Measurements from ENCODE around the gene TRMT13. TPM values are rescaled to one million over a fixed set of nuclear protein-coding genes. Genes with fewer than 3 reads are reported as not detected.
A peak's percentile ranks its signal among the peaks of the same experiment; 100 is the strongest.

TRMT13 gene
- total and polyA plus RNA-seq, 9 of the 15 experiments (the other 6 are each of a cell fraction or from before 2014, with no cell fraction given) = 18.7 to 33.0 (median 28.9) TPM

- no peak for TF ChIP-seq CHD2 (IDR thresholded peaks at IDR 0.05; ENCODE audit: low read depth, low read length)
- TF ChIP-seq ZNF57 (CRISPR knock-in tag; IDR thresholded peaks at IDR 0.05) = no peak
- TF ChIP-seq RUNX1 (IDR thresholded peaks at IDR 0.05; ENCODE audit: low read depth) = no peak
- TF ChIP-seq ZNF696 (CRISPR knock-in tag; conservative IDR thresholded peaks at IDR 0.05) = no peak
- TF ChIP-seq ZNF785 (CRISPR knock-in tag; IDR thresholded peaks at IDR 0.05) = no peak
- TF ChIP-seq MLX (CRISPR knock-in tag; conservative IDR thresholded peaks at IDR 0.05) = no peak
- 0 out of 2 replicates have a peak, but pooled peaks have one; percentile 13 for TF ChIP-seq PBX2 (CRISPR knock-in tag; IDR thresholded peaks at IDR 0.05; ENCODE audit: low read depth)
- TF ChIP-seq PBX2 (tag; conservative IDR thresholded peaks at IDR 0.05; ENCODE audit: low read depth) = peak; percentile 98
- no peak for TF ChIP-seq ILK (tag; IDR thresholded peaks at IDR 0.05; ENCODE audit: borderline replicate concordance, low read depth)
- no peak for TF ChIP-seq CREBBP (IDR thresholded peaks at IDR 0.05; ENCODE audit: low read depth, low read length)
- no peak for TF ChIP-seq BRF2 (IDR thresholded peaks at IDR 0.05; ENCODE audit: borderline replicate concordance, insufficient read depth, insufficient read length)
- no peak for TF ChIP-seq JUND (IDR thresholded peaks at IDR 0.05; ENCODE audit: borderline replicate concordance, low read depth, low read length)
- no peak for TF ChIP-seq JUND (tag; IDR thresholded peaks at IDR 0.05; ENCODE audit: borderline replicate concordance, low read depth, low read length)
- no peak for TF ChIP-seq MAFK (IDR thresholded peaks at IDR 0.05; ENCODE audit: low read length)
- no peak for TF ChIP-seq MXI1 (IDR thresholded peaks at IDR 0.05; ENCODE audit: low read depth, low read length)
- TF ChIP-seq FOXK1 (CRISPR knock-in tag; IDR thresholded peaks at IDR 0.05; ENCODE audit: borderline replicate concordance) = no peak
- no peak for TF ChIP-seq IRF2 (CRISPR knock-in tag; IDR thresholded peaks at IDR 0.05)
- TF ChIP-seq ZKSCAN3 (CRISPR knock-in tag; IDR thresholded peaks at IDR 0.05) = no peak
- peak; percentile 62 for TF ChIP-seq CBFA2T3 (IDR thresholded peaks at IDR 0.05)
- TF ChIP-seq E2F3 (CRISPR knock-in tag; IDR thresholded peaks at IDR 0.05) = no peak
- no peak for TF ChIP-seq PTRF (tag; IDR thresholded peaks at IDR 0.05)
- TF ChIP-seq SNRNP70 (optimal IDR thresholded peaks at IDR 0.05; ENCODE audit: low read depth, low read length) = no peak
- no peak for TF ChIP-seq ZBTB2 (IDR thresholded peaks at IDR 0.05)
- peak; percentile 94 for TF ChIP-seq MEIS2 (IDR thresholded peaks at IDR 0.05; ENCODE audit: partially characterized antibody)
- no peak for TF ChIP-seq SRF (CRISPR knock-in tag; IDR thresholded peaks at IDR 0.05)
- no peak for TF ChIP-seq RBM15 (IDR thresholded peaks at IDR 0.05; ENCODE audit: insufficient read depth, low read length)
These were observed 32.8 kb upstream of the TRMT13 start (continued) for GRCh38 chr1:100100202-100100601.

Measured in K562 (cell line).